ENCODE results near the gene CCL11.
"Not testable (repeated sequence)": the region's sequence is repeated elsewhere in the genome, so short reads cannot be mapped to it uniquely, and the experiment has no call there.

CCL11 gene

DNA sequence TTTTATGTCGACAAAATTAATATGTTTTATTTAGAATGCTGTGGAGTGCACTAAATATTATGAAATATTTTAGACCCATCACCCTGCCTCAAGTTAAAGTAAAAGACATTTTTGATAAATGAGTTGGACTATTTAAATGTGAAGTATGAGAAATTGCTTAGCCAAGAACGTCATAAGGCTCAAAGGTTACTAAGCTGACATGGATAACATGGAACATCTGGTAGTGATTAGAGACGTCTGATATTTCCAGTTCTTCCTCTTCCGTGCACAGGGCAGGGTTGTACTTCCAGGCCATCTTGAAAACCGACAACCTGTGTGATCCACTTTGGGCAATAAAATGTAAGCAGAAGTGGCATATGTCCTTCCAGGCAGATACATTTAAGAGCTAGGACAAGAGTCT, 26.5 kb downstream of the CCL11 start:
- DNase-seq, result no peak

DNA sequence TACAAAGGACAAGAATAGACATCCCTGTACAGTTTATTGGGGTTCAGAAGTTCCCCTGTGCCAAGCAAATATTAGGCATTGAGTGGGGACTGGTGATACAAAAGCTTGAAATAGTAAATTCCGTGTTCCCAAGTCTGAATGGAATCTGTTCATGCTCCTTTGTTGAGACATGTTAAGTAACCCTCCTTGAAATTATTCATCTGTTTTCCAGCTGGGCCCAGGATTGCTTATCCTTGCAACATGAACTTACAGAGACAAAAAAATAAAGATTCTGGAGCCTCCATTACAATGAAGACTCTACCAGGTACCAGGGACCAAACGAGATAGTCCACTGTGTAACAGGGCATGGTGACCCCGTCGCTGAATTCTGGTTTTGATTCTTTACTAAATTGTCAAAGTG, 27.6 kb downstream of the CCL11 start:
- DNase-seq, result no peak

DNA sequence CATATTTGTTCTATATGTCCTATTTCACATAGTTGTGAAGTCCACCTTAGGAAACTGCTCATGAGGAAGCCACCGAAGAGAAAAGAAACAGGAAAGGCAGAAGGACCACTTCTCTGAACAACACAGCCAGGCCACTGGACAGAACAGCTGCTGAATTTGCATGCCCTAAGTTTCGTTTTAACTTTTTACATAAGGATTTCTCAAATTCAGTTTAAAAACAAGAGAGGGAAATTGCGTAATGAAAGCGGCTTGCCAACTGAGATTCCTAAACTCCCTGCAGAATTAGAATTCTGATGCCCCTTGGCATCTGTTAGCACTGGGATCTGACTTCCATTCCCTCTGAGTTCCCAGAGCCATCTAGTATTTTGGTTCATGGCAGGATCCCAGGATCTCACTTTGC, 28.7 kb downstream of the CCL11 start:
- no peak for DNase-seq

DNA sequence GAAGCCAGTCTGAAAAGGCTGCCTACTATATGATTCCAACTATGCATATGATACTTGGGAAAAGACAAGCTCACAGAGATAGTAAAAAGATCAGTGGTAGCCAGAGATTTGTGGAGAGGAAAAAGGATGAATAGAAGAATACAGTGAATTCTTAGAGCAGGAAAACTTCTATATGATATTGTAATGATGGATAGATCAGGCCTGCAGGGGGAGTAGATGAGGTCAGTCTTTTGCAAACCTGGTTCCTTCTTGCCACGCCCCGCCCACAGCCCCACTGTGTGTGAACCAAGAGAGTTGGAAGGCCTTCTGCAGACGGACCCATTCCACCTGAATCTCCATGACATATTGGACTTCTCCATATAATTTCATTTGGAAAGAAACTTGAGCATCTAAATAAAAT, 32.9 kb downstream of the CCL11 start:
- DNase-seq, result peak; percentile 23

DNA sequence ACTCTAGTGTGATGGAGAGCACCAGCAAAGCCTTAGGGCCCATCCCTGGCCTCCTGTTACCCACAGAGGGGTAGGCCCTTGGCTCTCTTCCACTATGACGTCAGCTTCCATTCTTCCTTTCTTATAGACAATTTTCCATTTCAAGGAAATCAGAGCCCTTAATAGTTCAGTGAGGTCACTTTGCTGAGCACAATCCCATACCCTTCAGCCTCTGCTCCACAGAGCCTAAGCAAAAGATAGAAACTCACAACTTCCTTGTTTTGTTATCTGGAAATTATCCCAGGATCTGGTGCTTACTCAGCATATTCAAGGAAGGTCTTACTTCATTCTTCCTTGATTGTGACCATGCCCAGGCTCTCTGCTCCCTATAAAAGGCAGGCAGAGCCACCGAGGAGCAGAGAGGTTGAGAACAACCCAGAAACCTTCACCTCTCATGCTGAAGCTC, 33.5 kb downstream of the CCL11 start, which contains the start of gene CCL8:
Gene CCL8 (plus strand): TSS at position 397 of the 445 bp plus-strand sequence. CDS start 67 bp downstream, outside the sequence.
- DNase-seq, result no peak

DNA sequence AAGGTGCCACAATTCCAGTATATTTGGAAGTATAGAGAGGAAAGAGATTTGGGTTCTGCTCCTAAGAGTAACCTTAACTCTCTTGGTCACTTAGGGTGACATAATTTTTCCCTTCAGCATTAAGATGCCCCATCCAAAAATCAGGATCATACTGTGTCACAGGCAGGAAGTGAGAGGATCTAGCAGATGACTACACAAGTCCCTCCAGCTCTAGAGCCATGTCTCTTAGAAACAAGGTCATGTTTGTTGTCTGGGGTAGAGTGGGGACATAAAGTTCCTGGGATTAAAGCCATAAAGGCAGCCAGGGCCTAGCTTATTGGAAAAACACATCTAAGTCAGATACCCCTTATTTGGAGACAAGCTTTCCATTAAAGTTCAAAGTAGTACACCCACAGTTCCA, 36.4 kb downstream of the CCL11 start:
- DNase-seq, result no peak

DNA sequence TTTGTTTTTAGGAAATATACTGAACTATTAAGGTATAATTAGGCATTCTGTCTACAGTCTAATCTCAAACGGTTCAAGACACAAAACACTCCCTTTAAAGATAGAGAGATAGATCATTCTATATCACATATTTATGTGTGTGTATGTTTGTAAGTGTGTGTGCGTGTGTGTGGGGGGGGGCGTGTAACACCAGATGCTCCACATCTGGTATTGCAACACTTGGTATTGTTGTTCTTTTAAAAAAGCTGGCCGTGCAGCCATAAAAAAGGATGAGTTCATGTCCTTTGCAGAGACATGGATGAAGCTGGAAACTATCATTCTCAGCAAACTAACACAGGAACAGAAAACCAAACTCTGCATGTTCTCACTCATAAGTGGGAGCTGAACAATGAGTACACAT, 42.0 kb downstream of the CCL11 start:
- not testable (repeated sequence) for DNase-seq

DNA sequence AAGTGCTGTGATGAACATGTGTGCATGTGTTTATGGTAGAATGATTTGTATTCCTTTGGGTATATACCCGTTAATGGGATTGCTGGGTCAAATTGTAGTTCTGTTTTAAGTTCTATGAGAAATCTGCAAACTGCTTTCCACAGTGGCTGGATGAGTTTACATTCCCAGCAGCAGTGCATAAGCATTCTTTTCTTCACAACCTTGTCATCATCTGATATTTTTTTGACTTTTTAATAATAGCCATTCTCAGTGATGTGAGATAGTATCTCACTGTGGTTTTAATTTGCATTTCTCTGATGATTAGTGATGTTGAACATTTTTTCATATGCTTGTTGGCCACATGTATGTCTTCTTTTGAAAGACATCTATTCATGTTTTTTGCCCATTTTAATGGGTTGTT, 52.2 kb downstream of the CCL11 start:
- no peak for DNase-seq

Data from stimulated activated CD4-positive, alpha-beta T cell treated with anti-CD3 and anti-CD28 coated beads, Interleukin-15, amount 100 ng/mL, for 24 hours (primary cell).